SW 1271 (cell line): ENCODE results near the gene HRH3.

Experiments
- DNase-seq, 2 experiments: peaks; one replicate each; lab custom pipeline; 2025; lab: John Stamatoyannopoulos, UW

Gene HRH3

GRCh38 chr20:62197801-62198200 is 22.3 kb downstream of the HRH3 start:
- no peak for DNase-seq

GRCh38 chr20:62197311-62197710 is 22.8 kb downstream of the HRH3 start:
- no peak for DNase-seq

- DNase-seq: no peak
These were observed 23.8 kb downstream of the HRH3 start for GRCh38 chr20:62196286-62196685.

DNA sequence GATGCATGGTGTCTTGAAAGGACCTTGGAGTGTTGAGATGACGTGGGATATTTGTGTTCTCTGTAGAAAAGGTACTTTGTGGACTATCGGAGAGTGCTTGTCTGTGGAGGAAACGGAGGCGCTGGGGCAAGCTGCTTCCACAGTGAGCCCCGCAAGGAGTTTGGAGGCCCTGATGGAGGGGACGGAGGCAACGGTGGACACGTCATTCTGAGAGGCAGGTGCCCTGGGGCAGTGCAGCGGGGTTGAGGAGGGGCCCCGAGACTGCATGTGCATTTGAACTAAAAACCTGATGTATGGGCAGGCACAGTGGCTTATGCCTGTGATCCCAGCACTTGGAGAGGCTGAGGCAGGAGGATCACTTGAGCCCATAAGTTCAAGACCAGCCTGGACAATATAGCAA is 24.3 kb downstream of the HRH3 start:
- DNase-seq: no peak

DNA sequence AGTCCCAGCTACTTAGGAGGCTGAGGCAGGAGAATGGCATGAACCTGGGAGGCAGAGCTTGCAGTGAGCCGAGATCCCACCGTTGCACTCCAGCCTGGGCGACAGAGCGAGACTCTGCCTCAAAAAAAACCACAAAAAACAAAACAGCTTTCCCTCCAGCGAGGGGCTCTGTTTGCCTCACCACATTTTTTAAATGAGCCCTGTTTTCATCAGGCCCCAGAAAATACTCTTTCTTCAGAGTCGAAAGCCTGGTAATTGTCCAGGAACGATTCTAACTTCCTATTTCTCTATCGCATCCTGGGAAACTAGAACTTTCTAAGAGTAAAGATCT is 25.0 kb downstream of the HRH3 start:
- DNase-seq: no peak

DNA sequence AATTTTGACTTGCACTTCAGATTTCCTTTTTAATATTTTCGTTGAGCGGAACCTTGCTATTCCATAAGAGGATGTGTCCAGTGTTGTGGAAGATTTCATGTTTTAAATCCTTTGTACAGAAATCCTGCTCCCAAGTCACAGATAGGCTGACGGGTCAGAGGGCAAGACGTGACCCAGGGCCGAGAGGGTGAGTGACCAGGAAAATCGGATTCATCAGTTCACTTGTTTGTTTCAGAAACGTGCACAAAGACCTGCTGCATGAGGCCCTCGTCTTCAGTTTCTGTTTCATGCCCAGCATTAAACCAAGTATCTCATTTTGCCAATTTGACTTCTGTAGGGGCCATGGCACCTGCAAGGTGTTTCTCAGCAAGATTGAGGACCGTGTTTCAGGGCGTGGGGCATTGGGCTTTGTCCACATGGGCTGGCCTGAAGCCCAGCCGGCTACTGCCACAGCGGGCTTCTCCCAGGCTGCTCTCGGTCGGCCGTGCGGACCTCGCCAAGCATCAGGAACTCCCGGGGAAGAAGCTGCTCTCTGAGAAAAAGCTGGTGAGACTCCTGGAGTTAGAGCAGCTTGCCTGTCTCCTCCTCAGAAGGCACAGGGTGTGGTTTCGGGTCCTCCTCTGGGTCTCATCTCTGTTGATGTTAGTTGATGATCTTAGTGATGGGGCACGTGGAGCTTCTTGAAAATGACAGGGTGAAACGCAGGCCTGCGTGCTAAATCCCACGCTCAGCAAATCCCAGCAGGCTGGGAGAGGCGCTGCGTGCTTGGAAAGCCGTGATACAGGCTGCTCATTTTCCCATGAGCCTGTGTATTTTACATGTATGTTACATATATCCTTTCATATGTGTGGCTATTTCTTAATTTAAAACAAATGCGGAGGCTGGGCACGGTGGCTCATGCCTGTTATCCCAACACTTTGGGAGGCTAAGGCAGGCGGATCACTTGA is 26.7 kb downstream of the HRH3 start:
- no peak for DNase-seq

DNA sequence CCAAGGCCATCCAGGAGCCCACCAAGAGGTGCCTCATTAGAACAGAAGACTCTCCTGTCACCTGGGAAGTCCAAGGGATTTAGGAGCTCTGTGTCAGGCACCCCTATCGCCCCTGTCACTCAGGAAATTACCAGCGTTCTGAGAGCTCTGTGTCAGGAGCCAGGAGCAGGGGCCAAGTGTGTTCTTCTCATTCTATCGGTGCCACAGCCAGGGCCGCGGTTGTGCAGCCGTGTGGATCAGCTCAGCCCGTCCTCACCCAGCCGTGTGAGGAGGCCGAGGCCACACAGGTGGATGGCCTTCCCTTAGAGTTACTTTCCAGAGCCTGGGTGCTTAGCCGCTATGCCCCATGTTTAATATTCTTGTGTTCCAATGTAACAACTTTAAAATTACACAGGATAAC is 27.4 kb downstream of the HRH3 start:
- DNase-seq: no peak

- no peak for DNase-seq
These were observed 28.1 kb downstream of the HRH3 start for GRCh38 chr20:62191781-62192559.

GRCh38 chr20:62190639-62191411 is 29.3 kb downstream of the HRH3 start:
- no peak for DNase-seq

GRCh38 chr20:62186887-62187866 is 32.9 kb downstream of the HRH3 start:
- no peak for DNase-seq

- no peak for DNase-seq
These were observed 34.0 kb downstream of the HRH3 start for GRCh38 chr20:62186096-62186426.

DNA sequence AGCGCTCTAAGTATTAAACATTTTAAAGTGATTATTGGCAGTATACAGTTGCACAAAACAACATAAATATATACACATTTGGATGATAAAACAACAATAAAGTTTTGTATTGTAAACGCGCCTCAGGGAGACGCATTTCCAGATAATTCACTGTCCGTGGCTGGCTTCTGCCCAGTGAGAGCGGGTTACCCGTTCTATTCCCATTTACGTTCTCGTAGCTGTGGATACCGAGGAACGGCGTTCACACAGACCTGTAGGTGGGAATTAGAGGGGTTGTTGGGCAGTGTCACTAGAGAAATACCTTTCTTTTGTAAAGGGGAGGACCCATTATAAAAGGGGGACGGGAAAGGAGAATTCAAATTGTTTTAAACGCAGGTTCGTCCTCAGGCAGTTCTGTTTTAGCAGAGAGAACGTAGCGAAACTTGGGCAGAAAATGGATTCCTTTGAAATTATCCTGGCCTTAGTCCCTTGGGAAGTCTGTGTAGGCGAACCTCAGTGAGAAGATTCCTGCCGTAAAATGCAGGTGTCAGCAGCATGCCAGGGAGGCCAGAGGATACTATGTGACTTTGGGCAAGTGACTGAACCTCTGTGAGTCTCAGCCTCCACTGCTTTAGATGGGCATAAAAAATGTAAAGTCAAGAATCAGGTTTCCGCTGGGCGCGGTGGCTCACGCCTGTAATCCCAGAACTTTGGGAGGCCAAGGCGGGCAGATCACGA is 36.5 kb downstream of the HRH3 start:
- DNase-seq: no peak

DNA sequence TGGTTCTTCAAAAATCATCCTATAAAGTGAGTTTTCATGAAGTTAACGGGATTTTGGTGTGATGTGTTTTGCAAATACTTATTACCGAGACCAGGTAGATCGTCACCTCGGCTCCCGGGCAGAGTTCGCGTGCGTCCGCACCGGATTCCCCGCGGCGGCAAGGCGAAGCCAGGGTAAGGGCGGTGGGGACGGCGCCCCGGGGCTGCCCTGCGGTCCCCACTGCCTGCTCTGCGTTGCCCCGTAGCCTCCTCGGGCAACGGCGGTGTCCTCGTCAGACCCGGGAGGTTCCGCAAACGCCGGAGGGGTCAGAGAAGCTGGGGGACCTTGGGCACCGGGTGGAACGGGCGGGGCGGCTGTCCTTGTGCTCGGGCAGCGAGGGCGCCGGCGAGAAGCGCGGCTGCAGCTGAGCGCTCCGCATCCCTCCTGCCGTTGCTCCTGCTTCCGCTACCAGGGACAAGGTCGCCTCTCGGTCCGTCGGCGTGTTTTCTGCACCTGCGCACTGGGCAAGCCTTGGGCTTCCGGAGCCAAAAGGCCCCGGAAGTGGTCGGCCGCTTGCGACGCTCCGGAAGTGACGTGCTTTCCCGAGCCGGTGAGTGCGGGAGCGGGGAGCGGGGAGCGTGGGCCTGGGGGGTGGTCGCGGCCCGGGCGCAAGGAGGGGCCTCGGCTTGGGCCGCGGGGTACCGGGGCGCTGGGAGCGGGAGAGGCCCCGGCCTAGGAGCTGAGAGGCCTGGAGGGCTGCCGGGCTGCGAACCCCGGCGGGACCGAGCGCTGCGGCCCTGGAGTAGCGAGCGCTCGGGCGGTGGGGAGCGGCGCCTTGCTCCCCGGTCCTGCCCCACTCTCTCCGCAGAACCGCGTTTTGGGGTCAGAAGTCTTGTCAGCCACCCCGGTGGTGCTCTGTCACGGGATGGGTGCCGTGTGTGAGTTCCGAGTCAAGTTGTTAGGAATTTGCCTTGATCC is 37.3 kb downstream of the HRH3 start, which contains the start of gene MTG2:
Gene MTG2 (plus strand): TSS at position 560 of the 957 bp plus-strand sequence. CDS start 10,393 bp downstream, outside the sequence.
- DNase-seq: peak; percentile 96 to 97

DNA sequence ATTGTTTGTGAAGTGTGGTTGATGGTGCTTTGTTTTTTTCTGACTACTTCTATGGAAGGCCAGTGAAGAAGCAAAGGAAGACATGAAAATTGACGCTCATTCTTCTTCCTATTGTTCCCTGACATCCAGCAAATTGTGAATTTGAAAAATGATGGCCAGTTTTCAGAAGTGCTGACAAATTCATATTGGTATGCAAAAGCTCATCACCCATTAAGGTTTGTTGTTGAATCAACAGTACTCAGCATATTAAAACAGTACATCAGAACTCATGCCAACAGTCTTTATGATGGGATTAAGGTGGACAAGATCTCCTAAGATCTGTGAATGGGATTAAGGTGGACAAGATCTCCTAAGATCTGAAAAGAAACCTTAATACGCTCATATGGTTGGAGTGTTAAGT is 38.3 kb downstream of the HRH3 start:
- no peak for DNase-seq

GRCh38 chr20:62179162-62179504 is 40.9 kb downstream of the HRH3 start:
- DNase-seq: no peak

DNA sequence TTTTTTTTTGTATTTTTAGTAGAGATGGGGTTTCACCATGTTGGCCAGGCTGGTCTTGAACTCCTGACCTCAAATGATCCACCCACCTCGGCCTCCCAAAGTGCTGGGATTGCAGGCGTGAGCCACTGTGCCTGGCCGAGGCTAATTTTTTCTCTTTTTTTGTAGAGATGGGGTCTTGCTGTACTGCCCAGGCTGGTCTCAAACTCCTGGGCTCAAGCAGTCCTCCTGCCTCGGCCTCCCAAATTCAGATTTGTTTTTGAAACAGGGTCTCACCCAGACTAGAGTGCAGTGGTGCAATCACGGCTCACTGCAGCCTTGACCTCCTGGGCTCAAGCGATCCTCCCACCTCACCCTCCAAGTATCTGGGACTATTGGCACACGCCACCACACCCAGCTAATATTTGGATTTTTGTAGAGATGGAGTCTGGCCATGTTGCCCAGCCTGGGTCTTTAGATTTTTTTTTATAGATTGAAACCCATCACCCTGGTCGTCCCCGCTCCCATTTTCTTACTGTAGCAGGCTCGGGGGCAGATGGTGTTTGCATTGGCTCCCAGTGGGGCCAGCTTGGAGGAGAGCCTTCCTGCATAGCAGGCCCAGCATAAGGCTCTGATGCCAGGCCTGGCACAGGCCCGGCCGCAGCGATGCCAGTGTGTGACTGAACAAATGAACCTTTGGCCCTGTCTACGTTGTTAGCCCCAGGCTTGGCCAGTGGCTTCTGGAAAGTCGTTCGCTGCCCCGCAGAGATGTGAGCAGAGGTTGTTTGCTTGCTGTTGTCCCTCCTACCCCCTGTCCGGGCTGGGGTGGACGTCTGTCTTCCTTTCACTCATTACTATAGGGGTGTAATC is 41.5 kb downstream of the HRH3 start:
- no peak for DNase-seq

DNA sequence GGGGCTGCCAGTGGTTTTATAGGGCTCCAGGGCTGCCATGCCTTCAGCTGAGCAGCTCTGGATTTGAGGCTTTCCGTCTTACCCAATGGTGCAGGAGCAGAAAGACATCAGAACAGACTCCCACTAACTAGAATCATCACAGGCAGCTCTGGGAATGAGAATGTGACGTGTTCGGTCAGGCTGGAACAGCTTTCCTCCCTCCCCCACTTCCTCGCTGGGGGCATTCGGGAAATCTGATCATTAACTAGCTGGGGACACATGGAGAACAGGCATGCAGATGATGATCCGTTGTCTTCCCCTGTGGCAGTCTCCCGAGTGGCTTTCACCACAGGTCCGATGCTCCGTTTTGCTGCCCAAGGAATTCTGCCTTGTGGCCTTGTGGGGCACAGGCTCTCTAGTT is 42.8 kb downstream of the HRH3 start:
- DNase-seq: no peak

DNA sequence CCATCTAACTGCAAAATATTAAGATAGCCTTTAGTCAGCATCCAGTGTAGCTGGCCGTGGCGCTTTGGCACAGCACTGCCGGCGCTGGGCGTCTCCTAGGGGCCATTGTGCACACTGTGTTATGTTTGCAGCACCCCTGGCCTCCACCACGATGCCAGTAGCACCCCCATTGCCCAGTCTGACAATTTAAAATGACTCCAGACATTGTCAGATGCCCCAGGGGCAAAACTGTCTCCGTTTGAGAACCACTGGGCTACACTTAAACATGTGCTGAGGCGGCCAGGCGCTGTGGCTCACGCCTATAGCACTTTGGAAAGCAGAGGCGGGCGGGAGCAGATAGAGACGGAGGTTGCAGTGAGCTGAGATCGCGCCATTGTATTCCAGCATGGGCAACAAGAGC is 43.2 kb downstream of the HRH3 start:
- DNase-seq: no peak

DNA sequence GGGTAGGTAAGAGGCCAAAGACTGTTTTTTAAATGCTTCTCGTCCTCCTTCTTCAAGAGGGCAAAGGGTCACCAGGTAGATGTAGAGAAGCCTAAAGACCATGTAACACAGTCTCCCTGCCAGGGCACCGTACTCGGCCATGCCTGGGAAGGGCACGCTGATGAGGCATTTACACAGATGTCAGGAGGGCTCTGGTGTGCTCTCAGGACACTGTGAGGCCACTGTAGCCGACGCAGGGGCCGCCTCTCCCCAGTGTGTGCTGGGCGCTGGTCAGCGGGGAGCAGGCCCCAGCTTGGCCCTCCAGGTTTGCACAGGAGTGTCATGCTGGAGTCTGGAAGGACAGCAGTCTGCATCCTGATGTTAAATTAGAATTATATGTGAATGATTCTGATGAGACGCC is 44.4 kb downstream of the HRH3 start:
- no peak for DNase-seq
